Measurements from ENCODE around the gene CD83. TPM values are rescaled to one million over a fixed set of nuclear protein-coding genes. Genes with fewer than 3 reads are reported as not detected.

CD83 gene
- total and polyA plus RNA-seq, 7 donors, result 0.10 to 2.1 (median 0.71) TPM

- ATAC-seq, result no peak
- 96 to 97% (median 96%) methylated on average over 10 of the region's 10 CpGs for WGBS, 3 donors
- no peak overlapping the region for H3K27ac ChIP-seq
Observed at GRCh38 chr6:14132244-14132920, 14.8 kb downstream of the CD83 start.

GRCh38 chr6:14132921-14133275, 15.3 kb downstream of the CD83 start:
- Histone ChIP-seq H3K36me3 (ENCODE audit: insufficient read depth in 1 of 2, low read depth in 1 of 2) (no peaks in the 10 kb centered on the region), H3K27ac (no peak overlapping the region), H3K9me3 (no peaks in the 10 kb centered on the region), H3K4me1 (no peaks in the 10 kb centered on the region), H3K4me3 (no peak overlapping the region), H3K27me3 (ENCODE audit: insufficient read depth in 3 of 3, low read length in 2 of 3) (peaks cover 0 to 6% (median 0%) of the 10 kb centered on the region in 3 donors)
- 98 to 99% (median 99%) methylated on average over 4 of the region's 4 CpGs for WGBS, 3 donors
- TF ChIP-seq, protein P1, sequence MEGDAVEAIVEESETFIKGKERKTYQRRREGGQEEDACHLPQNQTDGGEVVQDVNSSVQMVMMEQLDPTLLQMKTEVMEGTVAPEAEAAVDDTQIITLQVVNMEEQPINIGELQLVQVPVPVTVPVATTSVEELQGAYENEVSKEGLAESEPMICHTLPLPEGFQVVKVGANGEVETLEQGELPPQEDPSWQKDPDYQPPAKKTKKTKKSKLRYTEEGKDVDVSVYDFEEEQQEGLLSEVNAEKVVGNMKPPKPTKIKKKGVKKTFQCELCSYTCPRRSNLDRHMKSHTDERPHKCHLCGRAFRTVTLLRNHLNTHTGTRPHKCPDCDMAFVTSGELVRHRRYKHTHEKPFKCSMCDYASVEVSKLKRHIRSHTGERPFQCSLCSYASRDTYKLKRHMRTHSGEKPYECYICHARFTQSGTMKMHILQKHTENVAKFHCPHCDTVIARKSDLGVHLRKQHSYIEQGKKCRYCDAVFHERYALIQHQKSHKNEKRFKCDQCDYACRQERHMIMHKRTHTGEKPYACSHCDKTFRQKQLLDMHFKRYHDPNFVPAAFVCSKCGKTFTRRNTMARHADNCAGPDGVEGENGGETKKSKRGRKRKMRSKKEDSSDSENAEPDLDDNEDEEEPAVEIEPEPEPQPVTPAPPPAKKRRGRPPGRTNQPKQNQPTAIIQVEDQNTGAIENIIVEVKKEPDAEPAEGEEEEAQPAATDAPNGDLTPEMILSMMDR (IDR thresholded peaks at IDR 0.05), result no peak
- DNase-seq (no peak), ATAC-seq (no peak)
- intact Hi-C loops (cut with DNase I), result no loop called here

More at GRCh38 chr6:14132244-14132920, 14.8 kb downstream of the CD83 start:
- Histone ChIP-seq H3K36me3 (ENCODE audit: insufficient read depth in 1 of 2, low read depth in 1 of 2) (no peaks in the 10 kb centered on the region), H3K9me3 (no peaks in the 10 kb centered on the region), H3K4me1 (no peaks in the 10 kb centered on the region), H3K4me3 (no peak overlapping the region), H3K27me3 (ENCODE audit: insufficient read depth in 3 of 3, low read length in 2 of 3) (peaks cover 0 to 2% (median 0%) of the 10 kb centered on the region in 3 donors)
- intact Hi-C loops (cut with DNase I), result no loop called here
- no peak for DNase-seq
- TF ChIP-seq, protein P1 (IDR thresholded peaks at IDR 0.05), result no peak

DNA sequence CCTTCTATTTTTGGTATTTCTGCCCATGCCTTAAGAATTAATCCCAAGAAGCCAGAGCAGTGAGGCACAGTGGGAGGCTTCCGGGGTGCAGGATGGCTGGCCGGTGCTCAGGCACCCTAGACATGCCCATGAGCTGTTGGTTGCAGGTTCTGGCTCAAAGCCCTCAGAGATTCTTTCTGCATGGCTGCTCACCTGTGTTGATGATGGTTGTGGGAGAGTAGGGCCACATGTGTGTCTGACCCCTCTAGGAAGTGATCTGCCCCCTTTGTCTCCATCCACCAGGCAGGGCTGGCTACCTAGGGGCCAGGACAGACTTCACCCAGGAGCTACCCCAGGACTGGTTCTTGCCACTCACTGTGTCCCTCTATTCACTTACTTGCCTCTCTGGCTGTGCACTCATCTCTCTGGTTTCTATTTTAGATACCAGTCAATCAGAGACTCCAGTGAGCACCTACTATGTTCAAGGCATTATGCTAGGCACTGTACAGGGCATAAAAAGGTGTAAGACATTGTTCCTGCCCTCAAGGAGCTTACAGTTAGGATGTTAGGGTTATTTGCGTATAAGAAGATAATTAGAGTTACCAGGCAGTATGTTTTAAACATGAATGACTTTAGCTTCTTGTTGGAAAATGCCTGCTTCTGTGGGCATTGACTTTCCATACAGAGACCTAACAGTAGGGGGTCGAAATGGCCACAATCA, 16.8 kb downstream of the CD83 start:
- TF ChIP-seq, protein P1 (IDR thresholded peaks at IDR 0.05), result no peak
- intact Hi-C loops (cut with DNase I), result no loop called here
- Histone ChIP-seq H3K27ac (no peak overlapping the region), H3K4me1 (no peaks in the 10 kb centered on the region), H3K27me3 (ENCODE audit: insufficient read depth in 3 of 3, low read length in 2 of 3) (peaks cover 0 to 6% (median 0%) of the 10 kb centered on the region in 3 donors), H3K4me3 (no peak overlapping the region), H3K9me3 (no peaks in the 10 kb centered on the region), H3K36me3 (ENCODE audit: insufficient read depth in 1 of 2, low read depth in 1 of 2) (no peaks in the 10 kb centered on the region)
- WGBS, 3 donors, result 96 to 97% (median 96%) methylated on average over 4 of the region's 4 CpGs
- ATAC-seq (no peak), DNase-seq (no peak)

DNA sequence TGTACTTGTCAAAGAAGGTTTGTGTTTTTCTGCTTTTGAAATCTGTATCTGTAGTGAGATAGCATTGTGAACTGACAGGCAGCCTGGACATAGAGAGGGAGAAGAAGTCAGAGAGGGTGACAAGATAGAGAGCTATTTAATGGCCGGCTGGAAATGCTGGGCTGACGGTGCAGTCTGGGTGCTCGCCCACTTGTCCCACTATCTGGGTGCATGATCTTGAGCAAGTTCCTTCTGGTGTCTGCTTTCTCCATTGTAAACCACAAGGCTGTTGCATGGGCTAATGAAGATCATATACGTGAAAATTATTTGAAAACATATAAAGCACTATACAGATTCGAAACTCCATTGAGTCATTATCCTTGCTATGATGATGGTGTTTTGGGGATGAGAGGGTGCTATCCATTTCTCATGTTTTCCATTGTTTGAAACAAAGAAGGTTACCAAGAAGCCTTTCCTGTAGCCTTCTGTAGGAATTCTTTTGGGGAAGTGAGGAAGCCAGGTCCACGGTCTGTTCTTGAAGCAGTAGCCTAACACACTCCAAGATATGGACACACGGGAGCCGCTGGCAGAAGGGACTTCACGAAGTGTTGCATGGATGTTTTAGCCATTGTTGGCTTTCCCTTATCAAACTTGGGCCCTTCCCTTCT, 18.4 kb downstream of the CD83 start:
- no peak overlapping the region for H3K4me3 ChIP-seq
- no peaks in the 10 kb centered on the region for H3K36me3 ChIP-seq (ENCODE audit: insufficient read depth in 1 of 2, low read depth in 1 of 2)
- H3K9me3 ChIP-seq, result no peaks in the 10 kb centered on the region
- ATAC-seq, result no peak
- peaks cover 0 to 6% (median 0%) of the 10 kb centered on the region in 3 donors for H3K27me3 ChIP-seq (ENCODE audit: insufficient read depth in 3 of 3, low read length in 2 of 3)
- 93 to 95% (median 94%) methylated on average over 9 of the region's 9 CpGs for WGBS, 3 donors
- no peak overlapping the region for H3K27ac ChIP-seq
- TF ChIP-seq, protein P1 (IDR thresholded peaks at IDR 0.05), result no peak
- intact Hi-C loops (cut with DNase I), result no loop called here
- H3K4me1 ChIP-seq, result no peaks in the 10 kb centered on the region
- DNase-seq, result no peak

All from psoas muscle (tissue), 8 donors.